ENCODE results near the gene RNF151. TPM values are rescaled to one million over a fixed set of nuclear protein-coding genes. Genes with fewer than 3 reads are reported as not detected.

RNF151 gene
- total and polyA plus RNA-seq, 2 of the 13 experiments (the other 11 are each of a cell fraction or from before 2014, with no cell fraction given), result not detected

DNA sequence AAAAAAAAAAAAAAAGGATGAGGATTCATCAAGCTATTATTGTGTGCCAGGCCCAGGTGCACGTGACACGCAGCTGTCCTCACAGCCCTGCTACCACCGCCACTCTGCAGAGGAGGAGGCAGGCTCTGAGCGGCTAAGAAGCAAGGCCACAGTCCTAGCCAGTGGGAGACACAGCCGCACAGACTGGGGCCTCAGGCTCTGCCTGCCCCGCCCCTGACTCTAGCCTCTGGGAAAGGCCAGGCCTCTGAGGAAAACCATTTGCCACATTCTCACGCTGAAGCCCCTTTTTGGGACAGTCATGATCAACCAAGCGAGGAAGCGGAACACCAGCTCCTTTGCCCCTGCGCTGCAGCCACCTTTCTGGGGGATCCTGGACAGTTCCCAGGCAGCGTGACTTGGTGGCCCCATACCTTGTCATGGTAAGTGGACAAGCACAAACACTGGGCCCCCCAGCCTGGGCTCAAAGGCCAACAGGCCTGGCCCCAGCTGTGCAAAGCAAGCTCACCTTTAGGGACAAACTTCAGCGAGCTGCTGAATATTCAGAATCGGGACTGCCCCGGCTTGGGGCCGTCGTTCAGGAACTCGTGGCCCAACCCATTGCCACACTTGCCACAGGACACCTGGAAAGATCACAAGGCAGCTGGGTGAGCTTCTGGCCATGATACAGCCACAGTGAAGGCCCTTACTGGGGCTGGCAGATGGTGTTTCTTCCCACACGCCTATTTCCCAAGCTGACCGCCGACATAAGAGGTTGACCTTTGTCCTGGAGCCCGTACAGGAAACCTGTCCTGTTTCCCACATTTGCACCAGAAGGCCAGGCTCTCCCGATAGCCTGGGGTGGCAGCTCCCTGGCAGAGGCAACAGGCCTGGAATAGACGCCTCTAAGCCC is 26.1 kb upstream of the RNF151 start (continued):
- TF ChIP-seq, protein P1, sequence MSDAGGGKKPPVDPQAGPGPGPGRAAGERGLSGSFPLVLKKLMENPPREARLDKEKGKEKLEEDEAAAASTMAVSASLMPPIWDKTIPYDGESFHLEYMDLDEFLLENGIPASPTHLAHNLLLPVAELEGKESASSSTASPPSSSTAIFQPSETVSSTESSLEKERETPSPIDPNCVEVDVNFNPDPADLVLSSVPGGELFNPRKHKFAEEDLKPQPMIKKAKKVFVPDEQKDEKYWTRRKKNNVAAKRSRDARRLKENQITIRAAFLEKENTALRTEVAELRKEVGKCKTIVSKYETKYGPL (CRISPR knock-in tag; IDR thresholded peaks at IDR 0.05), result 0 out of 2 replicates have a peak, but pooled peaks have one; percentile 11
- TF ChIP-seq ZNF329 (CRISPR knock-in tag; IDR thresholded peaks at IDR 0.05; ENCODE audit: low read depth) (0 out of 2 replicates have a peak, but pooled peaks have one; percentile 16), RFX1 (IDR thresholded peaks at IDR 0.05) (no peak), TEAD2 (CRISPR knock-in tag; IDR thresholded peaks at IDR 0.05) (no peak), JDP2 (CRISPR knock-in tag; IDR thresholded peaks at IDR 0.05; ENCODE audit: borderline replicate concordance) (no peak), HOXA3 (CRISPR knock-in tag; IDR thresholded peaks at IDR 0.05) (peak; percentile 77; the same call in 1 of the 2 replicates), PCBP1 (IDR thresholded peaks at IDR 0.05; ENCODE audit: borderline replicate concordance, low read depth, low read length) (0 out of 2 replicates have a peak, but pooled peaks have one; percentile 22), ZNF546 (CRISPR knock-in tag; conservative IDR thresholded peaks at IDR 0.05) (0 out of 2 replicates have a peak, but pooled peaks have one; percentile 37), ZNF577 (CRISPR knock-in tag; IDR thresholded peaks at IDR 0.05; ENCODE audit: borderline replicate concordance, low read depth) (no peak), AKAP8 (CRISPR knock-in tag; IDR thresholded peaks at IDR 0.05) (peak; percentile 18; the same call in 1 of the 2 replicates), SIN3B (IDR thresholded peaks at IDR 0.05; ENCODE audit: low read length) (no peak), GABPA (IDR thresholded peaks at IDR 0.05; ENCODE audit: low read depth, low read length) (no peak), GABPA (CRISPR knock-in tag; IDR thresholded peaks at IDR 0.05; ENCODE audit: low read depth) (0 out of 2 replicates have a peak, but pooled peaks have one; percentile 6), MAFG (CRISPR knock-in tag; IDR thresholded peaks at IDR 0.05) (no peak), ZNF547 (CRISPR knock-in tag; IDR thresholded peaks at IDR 0.05) (peak; percentile 65), ZNF20 (CRISPR knock-in tag; IDR thresholded peaks at IDR 0.05) (no peak), ZNF570 (CRISPR knock-in tag; IDR thresholded peaks at IDR 0.05; ENCODE audit: borderline replicate concordance) (no peak), PRPF4 (IDR thresholded peaks at IDR 0.05; ENCODE audit: low read depth, low read length, poor library complexity, severe bottlenecking) (no peak), PCBP2 (optimal IDR thresholded peaks at IDR 0.05; ENCODE audit: low read depth, low read length, poor library complexity, severe bottlenecking) (no peak), ZNF550 (CRISPR knock-in tag; IDR thresholded peaks at IDR 0.05; ENCODE audit: borderline replicate concordance) (no peak), ZNF331 (CRISPR knock-in tag; IDR thresholded peaks at IDR 0.05) (peak; percentile 44), ZNF451 (CRISPR knock-in tag; IDR thresholded peaks at IDR 0.05) (0 out of 2 replicates have a peak, but pooled peaks have one; percentile 24), KLF9 (CRISPR knock-in tag; IDR thresholded peaks at IDR 0.05; ENCODE audit: low read depth) (peak; percentile 67; the same call in 1 of the 2 replicates), ZEB1 (IDR thresholded peaks at IDR 0.05; ENCODE audit: insufficient replicate concordance, low read depth) (no peak)
- TF ChIP-seq, protein P2, sequence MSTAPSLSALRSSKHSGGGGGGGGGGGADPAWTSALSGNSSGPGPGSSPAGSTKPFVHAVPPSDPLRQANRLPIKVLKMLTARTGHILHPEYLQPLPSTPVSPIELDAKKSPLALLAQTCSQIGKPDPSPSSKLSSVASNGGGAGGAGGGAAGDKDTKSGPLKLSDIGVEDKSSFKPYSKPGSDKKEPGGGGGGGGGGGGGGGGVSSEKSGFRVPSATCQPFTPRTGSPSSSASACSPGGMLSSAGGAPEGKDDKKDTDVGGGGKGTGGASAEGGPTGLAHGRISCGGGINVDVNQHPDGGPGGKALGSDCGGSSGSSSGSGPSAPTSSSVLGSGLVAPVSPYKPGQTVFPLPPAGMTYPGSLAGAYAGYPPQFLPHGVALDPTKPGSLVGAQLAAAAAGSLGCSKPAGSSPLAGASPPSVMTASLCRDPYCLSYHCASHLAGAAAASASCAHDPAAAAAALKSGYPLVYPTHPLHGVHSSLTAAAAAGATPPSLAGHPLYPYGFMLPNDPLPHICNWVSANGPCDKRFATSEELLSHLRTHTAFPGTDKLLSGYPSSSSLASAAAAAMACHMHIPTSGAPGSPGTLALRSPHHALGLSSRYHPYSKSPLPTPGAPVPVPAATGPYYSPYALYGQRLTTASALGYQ (CRISPR knock-in tag; IDR thresholded peaks at IDR 0.05), result peak; percentile 70
- TF ChIP-seq, protein P3, sequence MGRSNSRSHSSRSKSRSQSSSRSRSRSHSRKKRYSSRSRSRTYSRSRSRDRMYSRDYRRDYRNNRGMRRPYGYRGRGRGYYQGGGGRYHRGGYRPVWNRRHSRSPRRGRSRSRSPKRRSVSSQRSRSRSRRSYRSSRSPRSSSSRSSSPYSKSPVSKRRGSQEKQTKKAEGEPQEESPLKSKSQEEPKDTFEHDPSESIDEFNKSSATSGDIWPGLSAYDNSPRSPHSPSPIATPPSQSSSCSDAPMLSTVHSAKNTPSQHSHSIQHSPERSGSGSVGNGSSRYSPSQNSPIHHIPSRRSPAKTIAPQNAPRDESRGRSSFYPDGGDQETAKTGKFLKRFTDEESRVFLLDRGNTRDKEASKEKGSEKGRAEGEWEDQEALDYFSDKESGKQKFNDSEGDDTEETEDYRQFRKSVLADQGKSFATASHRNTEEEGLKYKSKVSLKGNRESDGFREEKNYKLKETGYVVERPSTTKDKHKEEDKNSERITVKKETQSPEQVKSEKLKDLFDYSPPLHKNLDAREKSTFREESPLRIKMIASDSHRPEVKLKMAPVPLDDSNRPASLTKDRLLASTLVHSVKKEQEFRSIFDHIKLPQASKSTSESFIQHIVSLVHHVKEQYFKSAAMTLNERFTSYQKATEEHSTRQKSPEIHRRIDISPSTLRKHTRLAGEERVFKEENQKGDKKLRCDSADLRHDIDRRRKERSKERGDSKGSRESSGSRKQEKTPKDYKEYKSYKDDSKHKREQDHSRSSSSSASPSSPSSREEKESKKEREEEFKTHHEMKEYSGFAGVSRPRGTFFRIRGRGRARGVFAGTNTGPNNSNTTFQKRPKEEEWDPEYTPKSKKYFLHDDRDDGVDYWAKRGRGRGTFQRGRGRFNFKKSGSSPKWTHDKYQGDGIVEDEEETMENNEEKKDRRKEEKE (IDR thresholded peaks at IDR 0.05), result no peak

All from HepG2 (cell line).